ENCODE results near the gene ARSJ. TPM values are rescaled to one million over a fixed set of nuclear protein-coding genes. Genes with fewer than 3 reads are reported as not detected.

The ARSJ gene
- total and polyA plus RNA-seq, 2 of the 8 experiments (the other 6 are each of a cell fraction or from before 2014, with no cell fraction given): 1.4 to 6.3 TPM

GRCh38 chr4:113878668-113879067 lies 100.8 kb downstream of the ARSJ start (continued):
- TF ChIP-seq CTBP2 (IDR thresholded peaks at IDR 0.05; ENCODE audit: borderline replicate concordance, insufficient read depth, insufficient read length, low read length) (no peak), GABPA (IDR thresholded peaks at IDR 0.05; ENCODE audit: borderline replicate concordance, insufficient read depth, low read length) (no peak), TEAD4 (IDR thresholded peaks at IDR 0.05; ENCODE audit: low read depth, low read length) (peak; percentile 87), RFX5 (IDR thresholded peaks at IDR 0.05; ENCODE audit: borderline replicate concordance, low read depth, low read length) (peak; percentile 48; the same call in 1 of the 2 replicates), TCF12 (IDR thresholded peaks at IDR 0.05; ENCODE audit: low read depth, low read length) (no peak), RAD21 (IDR thresholded peaks at IDR 0.05 in 1 of 2, conservative IDR thresholded peaks at IDR 0.05 in 1 of 2; ENCODE audit: low read depth in 2 of 2, low read length in 2 of 2) (peak; percentile 66), SIN3A (conservative IDR thresholded peaks at IDR 0.05 in 1 of 2, IDR thresholded peaks at IDR 0.05 in 1 of 2; ENCODE audit: low read depth in 1 of 2, low read length in 2 of 2) (peak in 1 of 2 experiments; percentile 54; a peak in 1 of 4 replicates), SAP30 (IDR thresholded peaks at IDR 0.05; ENCODE audit: insufficient read depth, insufficient replicate concordance, low read length) (no peak), CHD7 (IDR thresholded peaks at IDR 0.05; ENCODE audit: insufficient replicate concordance, low read length) (no peak), PHF8 (conservative IDR thresholded peaks at IDR 0.05; ENCODE audit: low read depth, low read length) (no peak)

Measured in H1 (cell line).